GM12872 (cell line): ENCODE measurements around the gene YWHAB.

Experiments
- CTCF ChIP-seq: IDR thresholded peaks from 3 replicates; pipeline ENCODE4 v1.5.1; 2011; ENCODE audit warnings: low read depth, mild to moderate bottlenecking, low read length, moderate library complexity; ENCODE audit not compliant: insufficient read depth

The YWHAB gene

DNA sequence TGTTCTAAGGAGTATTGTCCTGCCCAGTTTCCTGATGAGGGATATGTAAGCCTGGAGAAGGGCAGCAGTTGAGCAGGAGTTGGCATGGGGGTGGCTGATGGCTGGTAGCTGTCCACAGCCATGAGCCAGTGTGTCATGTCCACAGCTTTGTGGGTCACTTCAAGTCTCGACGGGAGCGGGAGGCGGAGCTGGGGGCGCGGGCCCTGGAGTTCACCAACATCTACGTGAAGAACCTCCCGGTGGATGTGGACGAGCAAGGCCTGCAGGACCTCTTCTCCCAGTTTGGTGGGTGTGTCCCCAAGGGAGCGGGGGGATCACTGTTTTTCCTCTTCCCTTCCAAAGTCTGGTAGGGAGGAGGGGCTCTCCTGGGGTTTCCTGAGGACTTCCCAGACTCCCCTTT lies 33.3 kb downstream of the YWHAB start:
- no peak for TF ChIP-seq CTCF

GRCh38 chr20:44921447-44921846 lies 35.9 kb downstream of the YWHAB start:
- no peak for TF ChIP-seq CTCF

GRCh38 chr20:44924541-44924940 lies 39.0 kb downstream of the YWHAB start:
- no peak for TF ChIP-seq CTCF

GRCh38 chr20:44928595-44928994 lies 43.1 kb downstream of the YWHAB start:
- no peak for TF ChIP-seq CTCF

DNA sequence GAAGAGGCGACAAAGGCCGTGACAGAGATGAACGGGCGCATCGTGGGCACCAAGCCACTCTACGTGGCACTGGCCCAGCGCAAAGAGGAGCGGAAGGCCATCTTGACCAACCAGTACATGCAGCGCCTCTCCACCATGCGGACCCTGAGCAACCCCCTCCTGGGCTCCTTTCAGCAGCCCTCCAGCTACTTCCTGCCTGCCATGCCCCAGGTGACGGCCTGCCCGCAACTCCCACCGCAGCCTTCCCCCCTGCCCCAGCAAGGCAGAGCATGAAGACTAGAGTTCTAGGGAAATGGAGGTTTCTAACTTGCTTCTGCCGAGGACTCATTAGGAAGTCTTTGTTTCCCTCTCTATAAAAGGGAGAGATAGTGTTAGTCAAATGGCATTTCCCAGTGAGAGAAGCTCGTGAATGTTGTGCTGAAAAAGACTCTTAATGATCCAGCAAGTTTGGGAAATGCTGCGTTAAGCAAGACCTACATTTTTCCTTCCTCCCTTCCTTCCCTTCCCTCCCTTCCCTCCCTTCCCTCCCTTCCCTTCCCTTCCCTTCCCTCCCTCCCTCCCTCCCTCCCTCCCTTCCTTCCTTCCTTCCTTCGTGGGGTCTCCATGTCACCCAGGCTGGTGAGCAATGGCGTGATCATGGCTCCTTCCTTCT lies 45.1 kb downstream of the YWHAB start:
- no peak for TF ChIP-seq CTCF

- no peak for TF ChIP-seq CTCF
Measured at GRCh38 chr20:44931911-44932310, 46.4 kb downstream of the YWHAB start.

- no peak for TF ChIP-seq CTCF
Measured at GRCh38 chr20:44932916-44933315, 47.4 kb downstream of the YWHAB start.
